HG03521 (cell line): ENCODE data around the gene MKI67.
A peak's percentile ranks its signal among the peaks of the same experiment; 100 is the strongest.

Experiments used
- ATAC-seq: cut with Tn5 transposase; IDR thresholded peaks from one replicate; pipeline ENCODE4 v1.9.1; 2021; ENCODE audit warnings: mild to moderate bottlenecking, moderate library complexity; ENCODE audit not compliant: unreplicated experiment

MKI67 gene

GRCh38 chr10:128054163-128054970 is 71.9 kb downstream of the MKI67 start:
- ATAC-seq, result no peak

- ATAC-seq, result no peak
Measured at GRCh38 chr10:128053356-128053755, 72.9 kb downstream of the MKI67 start.

- no peak for ATAC-seq
Measured at GRCh38 chr10:128052696-128053095, 73.5 kb downstream of the MKI67 start.

GRCh38 chr10:128051548-128051947 is 74.7 kb downstream of the MKI67 start:
- no peak for ATAC-seq

- no peak for ATAC-seq
Measured at GRCh38 chr10:128050936-128051335, 75.3 kb downstream of the MKI67 start.

- no peak for ATAC-seq
Measured at GRCh38 chr10:128050121-128050516, 76.1 kb downstream of the MKI67 start.

GRCh38 chr10:128049226-128050120 is 76.8 kb downstream of the MKI67 start:
- ATAC-seq, result no peak

- no peak for ATAC-seq
Measured at GRCh38 chr10:128048819-128049210, 77.4 kb downstream of the MKI67 start.

GRCh38 chr10:128047991-128048818 is 78.0 kb downstream of the MKI67 start:
- ATAC-seq, result peak; percentile 14

GRCh38 chr10:128047351-128047750 is 78.9 kb downstream of the MKI67 start:
- peak; percentile 100 for ATAC-seq

GRCh38 chr10:128046953-128047290 is 79.3 kb downstream of the MKI67 start:
- no peak for ATAC-seq
